GM21526 (cell line): Measurements from ENCODE around the gene SMPD3.

Experiments
- ATAC-seq: cut with Tn5 transposase; IDR thresholded peaks from one replicate; pipeline ENCODE4 v1.9.1; 2021; ENCODE audit warnings: moderate library complexity; ENCODE audit not compliant: unreplicated experiment, low FRiP score

Gene SMPD3

GRCh38 chr16:68309799-68310198 is 138.5 kb downstream of the SMPD3 start:
- no peak for ATAC-seq
